ENCODE measurements around the gene DNAJC17. TPM values are rescaled to one million over a fixed set of nuclear protein-coding genes. Genes with fewer than 3 reads are reported as not detected.

The DNAJC17 gene
- total RNA-seq, 4 donors from 2014 or later = 20.4 to 40.2 (median 30.3) TPM

DNA sequence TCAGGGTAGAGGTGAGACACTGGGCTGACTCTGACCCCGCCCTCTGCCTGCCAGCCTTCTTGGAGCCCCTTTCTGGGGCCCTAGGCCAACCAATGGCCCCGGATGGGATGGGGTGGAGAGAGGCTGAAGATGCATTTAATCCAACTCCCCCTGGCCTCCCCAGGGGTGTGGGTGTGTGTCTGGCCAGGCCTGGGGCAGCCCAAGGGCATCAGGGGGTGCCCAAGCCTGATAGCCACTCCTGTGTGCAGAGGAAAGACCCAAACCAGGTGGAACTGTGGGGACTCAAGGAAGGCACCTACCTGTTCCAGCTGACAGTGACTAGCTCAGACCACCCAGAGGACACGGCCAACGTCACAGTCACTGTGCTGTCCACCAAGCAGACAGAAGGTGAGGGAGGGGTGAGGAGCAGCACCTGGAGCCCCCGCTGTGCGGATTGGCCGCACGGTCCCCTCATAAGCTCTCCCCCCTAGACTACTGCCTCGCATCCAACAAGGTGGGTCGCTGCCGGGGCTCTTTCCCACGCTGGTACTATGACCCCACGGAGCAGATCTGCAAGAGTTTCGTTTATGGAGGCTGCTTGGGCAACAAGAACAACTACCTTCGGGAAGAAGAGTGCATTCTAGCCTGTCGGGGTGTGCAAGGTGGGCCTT lies 46.1 kb upstream of the DNAJC17 start:
- no peaks in the 10 kb centered on the region for H3K27me3 ChIP-seq
- no peak for TF ChIP-seq EP300 (IDR thresholded peaks at IDR 0.05)
- TF ChIP-seq, protein P1, sequence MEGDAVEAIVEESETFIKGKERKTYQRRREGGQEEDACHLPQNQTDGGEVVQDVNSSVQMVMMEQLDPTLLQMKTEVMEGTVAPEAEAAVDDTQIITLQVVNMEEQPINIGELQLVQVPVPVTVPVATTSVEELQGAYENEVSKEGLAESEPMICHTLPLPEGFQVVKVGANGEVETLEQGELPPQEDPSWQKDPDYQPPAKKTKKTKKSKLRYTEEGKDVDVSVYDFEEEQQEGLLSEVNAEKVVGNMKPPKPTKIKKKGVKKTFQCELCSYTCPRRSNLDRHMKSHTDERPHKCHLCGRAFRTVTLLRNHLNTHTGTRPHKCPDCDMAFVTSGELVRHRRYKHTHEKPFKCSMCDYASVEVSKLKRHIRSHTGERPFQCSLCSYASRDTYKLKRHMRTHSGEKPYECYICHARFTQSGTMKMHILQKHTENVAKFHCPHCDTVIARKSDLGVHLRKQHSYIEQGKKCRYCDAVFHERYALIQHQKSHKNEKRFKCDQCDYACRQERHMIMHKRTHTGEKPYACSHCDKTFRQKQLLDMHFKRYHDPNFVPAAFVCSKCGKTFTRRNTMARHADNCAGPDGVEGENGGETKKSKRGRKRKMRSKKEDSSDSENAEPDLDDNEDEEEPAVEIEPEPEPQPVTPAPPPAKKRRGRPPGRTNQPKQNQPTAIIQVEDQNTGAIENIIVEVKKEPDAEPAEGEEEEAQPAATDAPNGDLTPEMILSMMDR (IDR thresholded peaks at IDR 0.05) = no peak
- TF ChIP-seq POLR2AphosphoS5 (IDR thresholded peaks at IDR 0.05) = no peak
- TF ChIP-seq POLR2A (IDR thresholded peaks at IDR 0.05) = no peak
- H3K27ac ChIP-seq = no peak overlapping the region
- WGBS = 100% methylated on average over 2 of the region's 16 CpGs
- peaks cover 16% of the 10 kb centered on the region for H3K4me1 ChIP-seq
- H3K36me3 ChIP-seq = peaks cover 46% of the 10 kb centered on the region
- DNase-seq (ENCODE audit: low spot score in 2 of 2) = peak in 1 of 2 donors; percentile 51
- no peaks in the 10 kb centered on the region for H3K9me3 ChIP-seq
- H3K4me3 ChIP-seq = no peak overlapping the region

GRCh38 chr15:40852529-40852928 lies 45.3 kb upstream of the DNAJC17 start:
- DNase-seq (ENCODE audit: low spot score in 2 of 2) = no peak
- H3K4me1 ChIP-seq = peaks cover 16% of the 10 kb centered on the region
- H3K9me3 ChIP-seq = no peaks in the 10 kb centered on the region
- TF ChIP-seq, protein P1 (IDR thresholded peaks at IDR 0.05) = no peak
- no peak overlapping the region for H3K27ac ChIP-seq
- WGBS = 77% methylated on average over 5 of the region's 5 CpGs
- no peaks in the 10 kb centered on the region for H3K27me3 ChIP-seq
- peaks cover 46% of the 10 kb centered on the region for H3K36me3 ChIP-seq
- H3K4me3 ChIP-seq = no peak overlapping the region

GRCh38 chr15:40850576-40851112 lies 43.4 kb upstream of the DNAJC17 start:
- no peak for DNase-seq (ENCODE audit: low spot score in 2 of 2)
- peaks cover 22% of the 10 kb centered on the region for H3K4me1 ChIP-seq
- H3K27ac ChIP-seq = no peak overlapping the region
- no peaks in the 10 kb centered on the region for H3K27me3 ChIP-seq
- H3K4me3 ChIP-seq = no peak overlapping the region
- TF ChIP-seq POLR2AphosphoS5 (IDR thresholded peaks at IDR 0.05) (no peak), EP300 (IDR thresholded peaks at IDR 0.05) (no peak), POLR2A (IDR thresholded peaks at IDR 0.05) (no peak)
- TF ChIP-seq, protein P1 (IDR thresholded peaks at IDR 0.05) = no peak
- H3K9me3 ChIP-seq = no peaks in the 10 kb centered on the region
- H3K36me3 ChIP-seq = peaks cover 31% of the 10 kb centered on the region
- WGBS = 74% methylated on average over 8 of the region's 8 CpGs

GRCh38 chr15:40847223-40847961 lies 40.1 kb upstream of the DNAJC17 start:
- H3K4me3 ChIP-seq = peak overlapping the region; percentile 58
- H3K27ac ChIP-seq = peak overlapping the region; percentile 90
- no peaks in the 10 kb centered on the region for H3K9me3 ChIP-seq
- TF ChIP-seq POLR2A (IDR thresholded peaks at IDR 0.05) = no peak
- TF ChIP-seq POLR2AphosphoS5 (IDR thresholded peaks at IDR 0.05) = no peak
- no peak for TF ChIP-seq EP300 (IDR thresholded peaks at IDR 0.05)
- TF ChIP-seq, protein P1 (IDR thresholded peaks at IDR 0.05) = no peak
- H3K27me3 ChIP-seq = no peaks in the 10 kb centered on the region
- H3K4me1 ChIP-seq = peaks cover 51% of the 10 kb centered on the region
- WGBS = 38% methylated on average over 7 of the region's 7 CpGs
- H3K36me3 ChIP-seq = peaks cover 7% of the 10 kb centered on the region
- DNase-seq (ENCODE audit: low spot score in 2 of 2) = no peak

GRCh38 chr15:40846841-40847222 lies 39.6 kb upstream of the DNAJC17 start:
- Histone ChIP-seq H3K9me3 (no peaks in the 10 kb centered on the region), H3K27me3 (no peaks in the 10 kb centered on the region), H3K4me1 (peaks cover 51% of the 10 kb centered on the region), H3K36me3 (peaks cover 7% of the 10 kb centered on the region), H3K27ac (peak overlapping the region; percentile 90), H3K4me3 (peak overlapping the region; percentile 58)
- no peak for DNase-seq (ENCODE audit: low spot score in 2 of 2)
- TF ChIP-seq, protein P1 (IDR thresholded peaks at IDR 0.05) = no peak
- TF ChIP-seq POLR2AphosphoS5 (IDR thresholded peaks at IDR 0.05) (no peak), EP300 (IDR thresholded peaks at IDR 0.05) (no peak), POLR2A (IDR thresholded peaks at IDR 0.05) (no peak)
